Esophagus squamous epithelium (tissue), 4 donors: Measurements from ENCODE around the gene CISH.

ENCODE experiments used
- CTCF ChIP-seq, 6 experiments: fragments of 450-650 bp in 4 of 6; fragments of 200-600 bp in 2 of 6; sonication (generic) in 2 of 6; IDR thresholded peaks; one replicate each; pipeline ENCODE4 v1.5.1; 2016 to 2019; ENCODE audit warnings: antibody characterized with exemption in 6 of 6, mild to moderate bottlenecking in 4 of 6, moderate library complexity in 4 of 6
- POLR2A ChIP-seq, 4 donors: fragments of 450-650 bp; IDR thresholded peaks; one replicate each; pipeline ENCODE4 v1.6.1; 2017; ENCODE audit warnings: antibody characterized with exemption in 4 of 4, mild to moderate bottlenecking in 4 of 4, moderate library complexity in 3 of 4

DNA sequence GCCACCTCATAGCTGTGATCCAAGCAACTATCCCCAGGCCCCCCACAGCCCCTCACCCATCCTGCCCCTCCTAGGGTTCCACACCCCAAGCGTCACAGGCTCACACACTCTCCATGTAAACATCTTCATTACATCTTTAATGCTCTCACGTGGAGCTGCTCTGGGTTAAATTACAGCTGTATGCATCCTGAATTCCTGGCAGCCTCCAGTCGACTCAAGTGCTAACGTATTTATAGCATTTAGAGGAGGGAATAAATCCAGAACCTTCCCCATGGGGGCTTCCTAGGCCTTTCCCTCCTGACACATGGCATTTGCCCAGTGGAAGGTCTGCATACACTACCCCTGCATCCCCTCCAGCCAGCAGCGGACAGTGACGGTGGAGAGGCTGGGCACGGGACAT is 53.7 kb downstream of the CISH start:
- TF ChIP-seq CTCF (IDR thresholded peaks at IDR 0.05), result no peak
- no peak for TF ChIP-seq POLR2A (IDR thresholded peaks at IDR 0.05)
